IMR-90 (cell line): ENCODE measurements around the gene TEX264. TPM values are rescaled to one million over a fixed set of nuclear protein-coding genes. Genes with fewer than 3 reads are reported as not detected.

Experiments
- ATAC-seq: fragments of 200-7000 bp; cut with Tn5 transposase; 2 replicates; pipeline ENCODE4 v1.9.1; 2020; ENCODE audit warnings: low read depth, mild to moderate bottlenecking, moderate library complexity
- BruUV-seq: library from RNA; stranded (reverse); fragments of 400-500 nt; replicated peaks from 2 replicates; lab custom pipeline; 2021; lab: Mats Ljungman, UMichigan
- CTCF ChIA-PET: fragments of 300-600 bp; formaldehyde crosslinking; extraction: SDS; loops from one replicate; lab custom pipeline; 2021; ENCODE audit warnings: antibody characterized with exemption; lab: Yijun Ruan, JAX
- POLR2A ChIA-PET: fragments of 300-600 bp; sonication (Branson Sonifier 250); formaldehyde crosslinking; loops from one replicate; lab custom pipeline; 2022; ENCODE audit warnings: antibody characterized with exemption; ENCODE audit not compliant: unreplicated experiment; lab: Charles Lee
- DNase-seq: peaks from one replicate; pipeline ENCODE4 v3.0.0; 2013
- H2AFZ ChIP-seq: replicated peaks from 2 replicates; pipeline ENCODE3; 2013; ENCODE audit warnings: low read length, mild to moderate bottlenecking; ENCODE audit not compliant: poor library complexity
- H2AK5ac ChIP-seq: 2 replicates; pipeline ENCODE4 v1.6.1; 2013; ENCODE audit warnings: low read depth, low read length, inconsistent platforms
- H2AK9ac ChIP-seq: replicated peaks from 2 replicates; pipeline ENCODE3; 2013; ENCODE audit warnings: mild to moderate bottlenecking, low read depth, low read length, moderate library complexity; ENCODE audit not compliant: poor library complexity
- H2BK120ac ChIP-seq: 2 replicates; pipeline ENCODE4 v1.6.1; 2013; ENCODE audit warnings: low read depth, low read length, inconsistent platforms
- H2BK15ac ChIP-seq: 3 replicates; pipeline ENCODE4 v1.6.1; 2013; ENCODE audit warnings: low read depth, low read length, inconsistent platforms
- H2BK20ac ChIP-seq: 2 replicates; pipeline ENCODE4 v1.6.1; 2013; ENCODE audit warnings: low read depth, mild to moderate bottlenecking, inconsistent platforms, low read length, moderate library complexity
- H2BK5ac ChIP-seq: 2 replicates; pipeline ENCODE4 v1.6.1; 2013; ENCODE audit warnings: mild to moderate bottlenecking, low read depth, low read length, inconsistent platforms; ENCODE audit not compliant: poor library complexity, severe bottlenecking
- H3K14ac ChIP-seq: replicated peaks from 2 replicates; pipeline ENCODE4 v1.6.1; 2013; ENCODE audit warnings: low read depth, low read length, inconsistent platforms
- H3K18ac ChIP-seq: 2 replicates; pipeline ENCODE4 v1.6.1; 2013; ENCODE audit warnings: low read depth, low read length, control low read depth
- H3K23ac ChIP-seq: 2 replicates; pipeline ENCODE4 v1.6.1; 2013; ENCODE audit warnings: low read depth, low read length, inconsistent platforms
- H3K27ac ChIP-seq: 2 replicates; pipeline ENCODE4 v1.5.1; 2013; ENCODE audit warnings: mild to moderate bottlenecking, control low read depth, low read length; ENCODE audit not compliant: insufficient read depth
- H3K27me3 ChIP-seq: 2 replicates; pipeline ENCODE4 v1.6.1; 2013; ENCODE audit warnings: low read length; ENCODE audit not compliant: control insufficient read depth, insufficient read depth
- H3K36me3 ChIP-seq: 2 replicates; pipeline ENCODE4 v1.6.1; 2013; ENCODE audit warnings: low read length, mixed read lengths; ENCODE audit not compliant: control insufficient read depth, insufficient read depth
- H3K4ac ChIP-seq: 2 replicates; pipeline ENCODE4 v1.6.1; 2013; ENCODE audit warnings: low read depth, low read length, inconsistent platforms
- H3K4me1 ChIP-seq: 2 replicates; pipeline ENCODE4 v1.6.1; 2013; ENCODE audit warnings: low read length, mixed read lengths; ENCODE audit not compliant: control insufficient read depth, insufficient read depth
- H3K4me2 ChIP-seq: 2 replicates; pipeline ENCODE4 v1.6.1; 2013; ENCODE audit warnings: low read depth, mild to moderate bottlenecking, control low read depth, low read length, moderate library complexity
- H3K4me3 ChIP-seq: 2 replicates; pipeline ENCODE4 v1.5.1; 2013; ENCODE audit warnings: low read depth, mild to moderate bottlenecking, control low read depth, low read length, moderate library complexity; ENCODE audit not compliant: insufficient read depth
- H3K56ac ChIP-seq: 2 replicates; pipeline ENCODE4 v1.6.1; 2013; ENCODE audit warnings: low read length, inconsistent platforms; ENCODE audit not compliant: insufficient read depth; ENCODE audit errors: extremely low read depth
- H3K79me1 ChIP-seq, 2 experiments: 2 replicates each; pipeline ENCODE4 v1.6.1; 2013; ENCODE audit warnings: low read length in 2 of 2, inconsistent platforms in 1 of 2, low read depth in 1 of 2
- H3K9ac ChIP-seq: 2 replicates; pipeline ENCODE4 v1.6.1; 2013; ENCODE audit warnings: low read depth, low read length, control low read depth
- H3K9me1 ChIP-seq: 2 replicates; pipeline ENCODE4 v1.6.1; 2013; ENCODE audit warnings: low read length, inconsistent platforms; ENCODE audit not compliant: insufficient read depth
- H3K9me3 ChIP-seq: 2 replicates; pipeline ENCODE4 v1.6.1; 2013; ENCODE audit warnings: low read length; ENCODE audit not compliant: control insufficient read depth, insufficient read depth
- H4K20me1 ChIP-seq: 2 replicates; pipeline ENCODE4 v1.6.1; 2013; ENCODE audit warnings: low read length, inconsistent platforms; ENCODE audit not compliant: insufficient read depth
- H4K5ac ChIP-seq: 2 replicates; pipeline ENCODE4 v1.6.1; 2013; ENCODE audit warnings: mild to moderate bottlenecking, low read depth, low read length, control low read depth
- H4K8ac ChIP-seq, 2 experiments: 2 replicates each; pipeline ENCODE4 v1.6.1; 2013; ENCODE audit warnings: low read depth in 2 of 2, low read length in 2 of 2, control low read depth in 1 of 2, inconsistent platforms in 1 of 2
- H4K91ac ChIP-seq: 2 replicates; pipeline ENCODE4 v1.6.1; 2013; ENCODE audit warnings: low read depth, low read length, inconsistent platforms; ENCODE audit not compliant: insufficient read depth
- BHLHE40 ChIP-seq: fragments of 150-350 bp; IDR thresholded peaks from 2 replicates; pipeline ENCODE4 v1.6.1; 2016; ENCODE audit warnings: mild to moderate bottlenecking, low read depth, low read length
- CEBPB ChIP-seq: IDR thresholded peaks from 2 replicates; pipeline ENCODE4 v1.6.1; 2012; ENCODE audit warnings: low read depth, low read length, improper control_type of control experiment
- CHD1 ChIP-seq: IDR thresholded peaks from 2 replicates; pipeline ENCODE4 v1.6.1; 2012; ENCODE audit warnings: low read depth, low read length, improper control_type of control experiment
- FOS ChIP-seq: fragments of 150-350 bp; IDR thresholded peaks from 2 replicates; pipeline ENCODE4 v1.6.1; 2016; ENCODE audit warnings: low read depth, low read length
- MAZ ChIP-seq: IDR thresholded peaks from 2 replicates; pipeline ENCODE4 v1.6.1; 2012; ENCODE audit warnings: low read depth, mild to moderate bottlenecking, low read length, improper control_type of control experiment, moderate library complexity, borderline replicate concordance
- MXI1 ChIP-seq: IDR thresholded peaks from 2 replicates; pipeline ENCODE4 v1.6.1; 2012; ENCODE audit warnings: low read depth, mild to moderate bottlenecking, low read length, moderate library complexity, borderline replicate concordance
- NFE2L2 ChIP-seq: fragments of 150-350 bp; IDR thresholded peaks from 2 replicates; pipeline ENCODE4 v1.6.1; 2016; ENCODE audit warnings: low read depth, mild to moderate bottlenecking, low read length
- POLR2A ChIP-seq: IDR thresholded peaks from 2 replicates; pipeline ENCODE4 v1.6.1; 2012; ENCODE audit warnings: mild to moderate bottlenecking, low read depth, low read length
- RAD21 ChIP-seq: IDR thresholded peaks from 2 replicates; pipeline ENCODE4 v1.6.1; 2012; ENCODE audit warnings: low read length, improper control_type of control experiment
- RCOR1 ChIP-seq: IDR thresholded peaks from 2 replicates; pipeline ENCODE4 v1.6.1; 2012; ENCODE audit warnings: mild to moderate bottlenecking, low read length, improper control_type of control experiment; ENCODE audit not compliant: insufficient replicate concordance
- RFX5 ChIP-seq: IDR thresholded peaks from 2 replicates; pipeline ENCODE4 v1.8.0; 2012; ENCODE audit warnings: low read depth, mild to moderate bottlenecking, low read length, moderate library complexity
- SMC3 ChIP-seq: fragments of 150-350 bp; IDR thresholded peaks from 2 replicates; pipeline ENCODE4 v1.6.1; 2016; ENCODE audit warnings: low read depth, mild to moderate bottlenecking, antibody characterized with exemption, low read length, moderate library complexity
- WGBS, 2 experiments: methylation state at CpG; one replicate each; pipeline versions ENCODE4 v1.1.5 to v1.1.7; 2013; ENCODE audit warnings: missing lambda C conversion rate in 2 of 2; ENCODE audit not compliant: insufficient read length in 1 of 2; ENCODE audit errors: extremely low coverage in 2 of 2; 5-methylcytosine and 5-hydroxymethylcytosine counted together
- dilution Hi-C: fragments of 300-500 bp; cut with HindIII; formaldehyde crosslinking; loops from one replicate; pipeline ENCODE4 v1.14.3; 2018; ENCODE audit warnings: low sequenced_read_pairs; ENCODE audit not compliant: unreplicated experiment
- in situ Hi-C: fragments of 300-500 bp; cut with MboI; formaldehyde crosslinking; loops from 3 replicates; pipeline ENCODE4 v1.14.3; 2019; ENCODE audit warnings: low sequenced_read_pairs, inconsistent platforms, mixed read lengths
- intact Hi-C: fragments of 100-400 bp; cut with micrococcal nuclease; formaldehyde crosslinking; loops from 2 replicates; pipeline ENCODE4 v1.10.0; 2022
- polyA plus RNA-seq, 3 experiments: library from polyadenylated mRNA; depleted of rRNA; stranded (reverse); fragments of >200 nt; gene quantifications; 2 replicates each; pipeline ENCODE4 v1.2.3, GENCODE V29; 2012; ENCODE audit warnings: low replicate concordance in 1 of 3
- total RNA-seq: library from RNA; depleted of rRNA; stranded (reverse); fragments of >200 nt; gene quantifications from 2 replicates; pipeline ENCODE4 v1.2.3, GENCODE V29; 2012
- TF ChIP-seq, protein P1 (sequence below): fragments of 150-350 bp; IDR thresholded peaks from 2 replicates; pipeline ENCODE4 v1.6.1; 2017; ENCODE audit warnings: mild to moderate bottlenecking, antibody characterized with exemption, low read length, low read depth
- TF ChIP-seq, protein P2 (sequence below): fragments of 150-350 bp; IDR thresholded peaks from 2 replicates; pipeline ENCODE4 v1.6.1; 2016; ENCODE audit warnings: low read depth, mild to moderate bottlenecking, low read length, moderate library complexity, borderline replicate concordance

Gene TEX264
- total and polyA plus RNA-seq, 2 of the 4 experiments (the other 2 are of a cell fraction), result 30.3 to 45.0 TPM

DNA sequence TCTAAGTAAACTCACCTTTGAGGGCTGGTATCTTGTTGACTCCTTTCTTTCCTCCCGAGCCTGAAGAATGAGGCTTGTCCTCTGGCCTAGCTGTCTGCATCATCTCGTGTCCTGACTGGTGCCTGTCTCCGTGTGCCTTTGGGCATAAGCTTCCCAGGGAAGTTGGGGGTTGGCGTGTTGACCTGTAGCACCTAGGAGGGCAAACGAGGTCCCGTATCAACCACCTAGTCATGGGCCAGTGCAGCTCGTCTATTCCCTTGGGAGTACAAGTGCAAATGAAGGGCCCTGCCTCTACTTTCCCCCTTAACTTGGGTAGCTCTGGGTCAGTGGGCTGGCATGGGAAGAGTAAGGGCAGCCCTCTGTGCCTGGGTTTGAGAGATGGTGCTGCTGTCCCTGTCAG, 8.7 kb downstream of the TEX264 start:
- intact Hi-C loops, result no loop called here

More for the DNA sequence above, 8.7 kb downstream of the TEX264 start:
- dilution Hi-C loops (no loop called here), in situ Hi-C loops (loop anchor here (5.0 to 25.0 kb wide), 2 partner anchors 177 to 1067 kb away; partner anchors contain the start of genes CISH, DCAF1 and MAPKAPK3)
- no peak overlapping the region for H2AK5ac ChIP-seq
- no peak overlapping the region for H3K27ac ChIP-seq
- H4K8ac ChIP-seq, result no peak overlapping the region
- H4K5ac ChIP-seq, result no peak overlapping the region
- H3K9ac ChIP-seq, result no peak overlapping the region
- H3K4me1 ChIP-seq, result peaks cover 9% of the 10 kb centered on the region
- no peak overlapping the region for H4K91ac ChIP-seq
- no peaks in the 10 kb centered on the region for H3K9me3 ChIP-seq
- H2BK5ac ChIP-seq, result no peak overlapping the region
- peaks cover 21% of the 10 kb centered on the region for H4K20me1 ChIP-seq
- CTCF ChIA-PET, result interaction anchor here (3.5 kb wide), 1 partner anchor 179 kb away, joined by 34 read pairs; the partner anchor contains the start of gene DCAF1
- no peak overlapping the region for H2BK20ac ChIP-seq
- WGBS, 2 experiments, result 87% methylated on average over 4 of the region's 7 CpGs; no CpG with 5 or more reads in 1 of the 2 experiments
- peaks cover 20 to 48% of the 10 kb centered on the region in 2 experiments; a peak in 3 of 4 replicates for H3K79me1 ChIP-seq
- H3K56ac ChIP-seq, result no peak overlapping the region
- no peak overlapping the region for H2AK9ac ChIP-seq
- ATAC-seq (no peak), DNase-seq (no peak)
- no peak overlapping the region for H3K4ac ChIP-seq
- no peak overlapping the region for H3K4me3 ChIP-seq
- H3K4me2 ChIP-seq, result no peak overlapping the region
- POLR2A ChIA-PET, result interaction anchor here (2.8 kb wide), 1 partner anchor 180 kb away, joined by 9 read pairs; the partner anchor contains the start of gene DCAF1
- peaks cover 22% of the 10 kb centered on the region for H3K36me3 ChIP-seq
- no TSS peak for BruUV-seq
- no peak overlapping the region for H2BK15ac ChIP-seq
- no peaks in the 10 kb centered on the region for H3K27me3 ChIP-seq
- H3K18ac ChIP-seq, result no peak overlapping the region
- H2BK120ac ChIP-seq, result no peak overlapping the region
- H3K14ac ChIP-seq, result no peak overlapping the region
- H2AFZ ChIP-seq, result no peak overlapping the region
- no peak overlapping the region for H3K23ac ChIP-seq
- peaks cover 11% of the 10 kb centered on the region for H3K9me1 ChIP-seq
- no peak for TF ChIP-seq SMC3
- TF ChIP-seq POLR2A, result no peak
- TF ChIP-seq, protein P1, sequence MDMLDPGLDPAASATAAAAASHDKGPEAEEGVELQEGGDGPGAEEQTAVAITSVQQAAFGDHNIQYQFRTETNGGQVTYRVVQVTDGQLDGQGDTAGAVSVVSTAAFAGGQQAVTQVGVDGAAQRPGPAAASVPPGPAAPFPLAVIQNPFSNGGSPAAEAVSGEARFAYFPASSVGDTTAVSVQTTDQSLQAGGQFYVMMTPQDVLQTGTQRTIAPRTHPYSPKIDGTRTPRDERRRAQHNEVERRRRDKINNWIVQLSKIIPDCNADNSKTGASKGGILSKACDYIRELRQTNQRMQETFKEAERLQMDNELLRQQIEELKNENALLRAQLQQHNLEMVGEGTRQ, result no peak
- TF ChIP-seq MAZ, result no peak
- TF ChIP-seq FOS, result no peak
- TF ChIP-seq RFX5, result no peak
- no peak for TF ChIP-seq NFE2L2
- TF ChIP-seq, protein P2, sequence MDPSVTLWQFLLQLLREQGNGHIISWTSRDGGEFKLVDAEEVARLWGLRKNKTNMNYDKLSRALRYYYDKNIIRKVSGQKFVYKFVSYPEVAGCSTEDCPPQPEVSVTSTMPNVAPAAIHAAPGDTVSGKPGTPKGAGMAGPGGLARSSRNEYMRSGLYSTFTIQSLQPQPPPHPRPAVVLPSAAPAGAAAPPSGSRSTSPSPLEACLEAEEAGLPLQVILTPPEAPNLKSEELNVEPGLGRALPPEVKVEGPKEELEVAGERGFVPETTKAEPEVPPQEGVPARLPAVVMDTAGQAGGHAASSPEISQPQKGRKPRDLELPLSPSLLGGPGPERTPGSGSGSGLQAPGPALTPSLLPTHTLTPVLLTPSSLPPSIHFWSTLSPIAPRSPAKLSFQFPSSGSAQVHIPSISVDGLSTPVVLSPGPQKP, result no peak
- TF ChIP-seq MXI1, result no peak
- TF ChIP-seq CEBPB, result no peak
- no peak for TF ChIP-seq BHLHE40
- no peak for TF ChIP-seq RCOR1
- TF ChIP-seq RAD21, result no peak
- no peak for TF ChIP-seq CHD1
